Neural cell (in vitro differentiated cells): ENCODE data around the gene KIF5C. TPM values are rescaled to one million over a fixed set of nuclear protein-coding genes. Genes with fewer than 3 reads are reported as not detected.

Source experiments
- H2AFZ ChIP-seq: fragments of 200-600, 300-800 bp; sonication (generic), shearing (Covaris generic); 2 replicates; pipeline ENCODE4 v1.6.0; 2014; ENCODE audit warnings: low read depth, mild to moderate bottlenecking, antibody characterized with exemption, low read length, moderate library complexity
- H3F3A ChIP-seq: fragments of 200-600 bp; shearing (Covaris generic); 2 replicates; pipeline ENCODE4 v1.6.1; 2016; ENCODE audit warnings: mild to moderate bottlenecking, moderate library complexity, mixed read lengths, antibody characterized with exemption, low read length; ENCODE audit not compliant: insufficient read depth, poor library complexity, severe bottlenecking
- H3K27ac ChIP-seq: fragments of 200-600, 300-800 bp; sonication (generic), shearing (Covaris generic); 2 replicates; pipeline ENCODE4 v1.5.1; 2014; ENCODE audit warnings: mild to moderate bottlenecking, low read length, moderate library complexity
- H3K27me3 ChIP-seq: fragments of 300-800, 200-600 bp; sonication (generic), shearing (Covaris generic); 2 replicates; pipeline ENCODE4 v1.6.0; 2014; ENCODE audit warnings: mild to moderate bottlenecking, low read depth, low read length, moderate library complexity; ENCODE audit not compliant: insufficient read depth
- H3K36me3 ChIP-seq: fragments of 300-800, 200-600 bp; sonication (generic), shearing (Covaris generic); 2 replicates; pipeline ENCODE4 v1.5.1; 2014; ENCODE audit warnings: mild to moderate bottlenecking, antibody characterized with exemption, low read length, moderate library complexity; ENCODE audit not compliant: insufficient read depth
- H3K4me2 ChIP-seq: fragments of 300-800, 200-600 bp; sonication (generic), shearing (Covaris generic); 2 replicates; pipeline ENCODE4 v1.6.0; 2014; ENCODE audit warnings: mild to moderate bottlenecking, low read length
- H3K4me3 ChIP-seq: fragments of 300-800, 200-600 bp; sonication (generic), shearing (Covaris generic); 2 replicates; pipeline ENCODE4 v1.5.1; 2014; ENCODE audit warnings: mild to moderate bottlenecking, low read length, moderate library complexity
- H3K79me2 ChIP-seq: fragments of 200-600 bp; shearing (Covaris generic); replicated peaks from 2 replicates; pipeline ENCODE4 v1.6.0; 2014; ENCODE audit warnings: mild to moderate bottlenecking, low read length, moderate library complexity; ENCODE audit not compliant: insufficient read depth
- H3K9ac ChIP-seq: fragments of 300-800, 200-600 bp; sonication (generic), shearing (Covaris generic); 2 replicates; pipeline ENCODE4 v1.6.1; 2016; ENCODE audit warnings: mild to moderate bottlenecking, low read length, mixed read lengths
- H3K9me2 ChIP-seq: fragments of 200-600 bp; shearing (Covaris generic); 2 replicates; pipeline ENCODE4 v1.6.1; 2016; ENCODE audit warnings: mild to moderate bottlenecking, low read length, mixed read lengths; ENCODE audit not compliant: insufficient read depth
- H3K9me3 ChIP-seq: fragments of 200-600, 300-800 bp; sonication (generic), shearing (Covaris generic); 2 replicates; pipeline ENCODE4 v1.6.1; 2016; ENCODE audit warnings: mild to moderate bottlenecking, mixed run types, low read length, moderate library complexity, mixed read lengths
- H4K20me1 ChIP-seq: fragments of 200-600 bp; shearing (Covaris generic); 2 replicates; pipeline ENCODE4 v1.6.1; 2016; ENCODE audit warnings: mild to moderate bottlenecking, mixed run types; ENCODE audit not compliant: insufficient read depth
- EP300 ChIP-seq: fragments of 450-650 bp; conservative IDR thresholded peaks from 2 replicates; pipeline ENCODE4 v1.6.1; 2014; ENCODE audit warnings: antibody characterized with exemption, mild to moderate bottlenecking, moderate library complexity; ENCODE audit not compliant: poor library complexity, severe bottlenecking
- EZH2 ChIP-seq: fragments of 200-600, 300-800 bp; shearing (Covaris generic), sonication (generic); IDR thresholded peaks from 2 replicates; pipeline ENCODE4 v1.6.1; 2014; ENCODE audit warnings: antibody characterized with exemption, low read length, borderline replicate concordance, mild to moderate bottlenecking; ENCODE audit not compliant: insufficient read depth, poor library complexity, severe bottlenecking
- MXI1 ChIP-seq: fragments of 450-650 bp; conservative IDR thresholded peaks from 2 replicates; pipeline ENCODE4 v1.6.1; 2014; ENCODE audit warnings: antibody characterized with exemption, mild to moderate bottlenecking; ENCODE audit not compliant: poor library complexity, severe bottlenecking
- POLR2AphosphoS5 ChIP-seq: IDR thresholded peaks from 2 replicates; pipeline ENCODE4 v1.6.1; 2012
- RAD21 ChIP-seq: fragments of 450-650 bp; conservative IDR thresholded peaks from 2 replicates; pipeline ENCODE4 v1.6.1; 2014; ENCODE audit warnings: antibody characterized with exemption, mild to moderate bottlenecking, moderate library complexity
- SMC3 ChIP-seq: fragments of 450-650 bp; conservative IDR thresholded peaks from 2 replicates; pipeline ENCODE4 v1.6.1; 2014; ENCODE audit warnings: antibody characterized with exemption, mild to moderate bottlenecking, moderate library complexity; ENCODE audit not compliant: poor library complexity
- TAF1 ChIP-seq: IDR thresholded peaks from 2 replicates; pipeline ENCODE4 v1.6.1; 2012; ENCODE audit warnings: low read depth
- polyA plus RNA-seq: library from polyadenylated mRNA; depleted of rRNA; stranded (reverse); fragments of >200 nt; gene quantifications from 2 replicates; pipeline ENCODE4 v1.2.3, GENCODE V29; 2014
- TF ChIP-seq, protein P1 (sequence below): IDR thresholded peaks from 2 replicates; pipeline ENCODE4 v1.6.1; 2012; ENCODE audit warnings: borderline replicate concordance
- TF ChIP-seq, protein P2 (sequence below): fragments of 450-650 bp; IDR thresholded peaks from 2 replicates; pipeline ENCODE4 v1.5.1; 2014; ENCODE audit warnings: antibody characterized with exemption, mild to moderate bottlenecking, moderate library complexity; ENCODE audit not compliant: poor library complexity, severe bottlenecking

The KIF5C gene
- polyA plus RNA-seq, 1 donor from 2014 or later: 527 TPM

DNA sequence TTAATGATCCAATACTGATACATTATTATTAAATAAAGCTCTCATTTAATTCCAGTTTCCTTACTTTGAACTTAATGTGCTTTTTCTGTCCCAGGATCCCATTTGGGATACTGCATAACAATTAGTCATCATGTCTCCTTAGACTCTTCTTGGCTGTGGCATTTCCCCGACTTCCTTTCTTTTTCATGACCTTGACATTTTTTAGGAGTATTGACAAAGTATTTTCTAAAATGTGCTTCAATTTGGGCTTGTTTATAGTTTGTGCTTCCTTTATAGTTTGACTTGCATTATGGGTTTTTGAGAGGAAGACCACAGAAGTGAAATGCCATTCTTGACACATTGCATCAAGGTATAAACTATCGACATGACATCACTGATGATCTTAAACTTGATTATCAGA, 46.1 kb upstream of the KIF5C start:
- no peaks in the 10 kb centered on the region for H3K79me2 ChIP-seq
- no peaks in the 10 kb centered on the region for H3K9me2 ChIP-seq
- H3K36me3 ChIP-seq: no peaks in the 10 kb centered on the region
- TF ChIP-seq EZH2 (no peak), TAF1 (no peak), SMC3 (no peak), POLR2AphosphoS5 (no peak), RAD21 (no peak), MXI1 (no peak), EP300 (no peak)
- TF ChIP-seq, protein P1, sequence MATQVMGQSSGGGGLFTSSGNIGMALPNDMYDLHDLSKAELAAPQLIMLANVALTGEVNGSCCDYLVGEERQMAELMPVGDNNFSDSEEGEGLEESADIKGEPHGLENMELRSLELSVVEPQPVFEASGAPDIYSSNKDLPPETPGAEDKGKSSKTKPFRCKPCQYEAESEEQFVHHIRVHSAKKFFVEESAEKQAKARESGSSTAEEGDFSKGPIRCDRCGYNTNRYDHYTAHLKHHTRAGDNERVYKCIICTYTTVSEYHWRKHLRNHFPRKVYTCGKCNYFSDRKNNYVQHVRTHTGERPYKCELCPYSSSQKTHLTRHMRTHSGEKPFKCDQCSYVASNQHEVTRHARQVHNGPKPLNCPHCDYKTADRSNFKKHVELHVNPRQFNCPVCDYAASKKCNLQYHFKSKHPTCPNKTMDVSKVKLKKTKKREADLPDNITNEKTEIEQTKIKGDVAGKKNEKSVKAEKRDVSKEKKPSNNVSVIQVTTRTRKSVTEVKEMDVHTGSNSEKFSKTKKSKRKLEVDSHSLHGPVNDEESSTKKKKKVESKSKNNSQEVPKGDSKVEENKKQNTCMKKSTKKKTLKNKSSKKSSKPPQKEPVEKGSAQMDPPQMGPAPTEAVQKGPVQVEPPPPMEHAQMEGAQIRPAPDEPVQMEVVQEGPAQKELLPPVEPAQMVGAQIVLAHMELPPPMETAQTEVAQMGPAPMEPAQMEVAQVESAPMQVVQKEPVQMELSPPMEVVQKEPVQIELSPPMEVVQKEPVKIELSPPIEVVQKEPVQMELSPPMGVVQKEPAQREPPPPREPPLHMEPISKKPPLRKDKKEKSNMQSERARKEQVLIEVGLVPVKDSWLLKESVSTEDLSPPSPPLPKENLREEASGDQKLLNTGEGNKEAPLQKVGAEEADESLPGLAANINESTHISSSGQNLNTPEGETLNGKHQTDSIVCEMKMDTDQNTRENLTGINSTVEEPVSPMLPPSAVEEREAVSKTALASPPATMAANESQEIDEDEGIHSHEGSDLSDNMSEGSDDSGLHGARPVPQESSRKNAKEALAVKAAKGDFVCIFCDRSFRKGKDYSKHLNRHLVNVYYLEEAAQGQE: no peak
- TF ChIP-seq, protein P2, sequence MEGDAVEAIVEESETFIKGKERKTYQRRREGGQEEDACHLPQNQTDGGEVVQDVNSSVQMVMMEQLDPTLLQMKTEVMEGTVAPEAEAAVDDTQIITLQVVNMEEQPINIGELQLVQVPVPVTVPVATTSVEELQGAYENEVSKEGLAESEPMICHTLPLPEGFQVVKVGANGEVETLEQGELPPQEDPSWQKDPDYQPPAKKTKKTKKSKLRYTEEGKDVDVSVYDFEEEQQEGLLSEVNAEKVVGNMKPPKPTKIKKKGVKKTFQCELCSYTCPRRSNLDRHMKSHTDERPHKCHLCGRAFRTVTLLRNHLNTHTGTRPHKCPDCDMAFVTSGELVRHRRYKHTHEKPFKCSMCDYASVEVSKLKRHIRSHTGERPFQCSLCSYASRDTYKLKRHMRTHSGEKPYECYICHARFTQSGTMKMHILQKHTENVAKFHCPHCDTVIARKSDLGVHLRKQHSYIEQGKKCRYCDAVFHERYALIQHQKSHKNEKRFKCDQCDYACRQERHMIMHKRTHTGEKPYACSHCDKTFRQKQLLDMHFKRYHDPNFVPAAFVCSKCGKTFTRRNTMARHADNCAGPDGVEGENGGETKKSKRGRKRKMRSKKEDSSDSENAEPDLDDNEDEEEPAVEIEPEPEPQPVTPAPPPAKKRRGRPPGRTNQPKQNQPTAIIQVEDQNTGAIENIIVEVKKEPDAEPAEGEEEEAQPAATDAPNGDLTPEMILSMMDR: no peak
- no peaks in the 10 kb centered on the region for H3K9me3 ChIP-seq
- no peak overlapping the region for H2AFZ ChIP-seq
- no peaks in the 10 kb centered on the region for H3F3A ChIP-seq
- H3K27me3 ChIP-seq: no peaks in the 10 kb centered on the region
- H3K27ac ChIP-seq: no peak overlapping the region
- H3K4me3 ChIP-seq: no peak overlapping the region
- no peaks in the 10 kb centered on the region for H4K20me1 ChIP-seq
- no peak overlapping the region for H3K9ac ChIP-seq
- no peak overlapping the region for H3K4me2 ChIP-seq

DNA sequence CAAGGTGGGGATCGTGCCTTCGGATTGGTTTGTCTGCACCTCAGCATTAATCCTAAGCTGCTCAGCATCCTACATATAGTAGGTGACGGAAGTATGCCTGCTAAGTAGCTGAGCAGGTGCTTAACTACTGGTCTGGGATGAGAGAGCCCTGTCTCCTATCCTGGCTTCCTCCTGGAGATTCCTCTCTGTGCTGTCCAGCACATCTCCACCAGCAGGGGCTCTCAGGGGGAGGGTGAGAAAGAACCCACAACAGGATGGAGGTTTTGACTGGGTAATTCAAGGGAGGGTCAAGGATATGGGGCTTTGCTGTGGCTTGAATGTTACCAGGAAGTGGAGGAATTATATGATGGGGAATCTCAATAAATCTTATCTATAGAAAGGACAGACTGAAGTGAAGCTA, 45.4 kb upstream of the KIF5C start:
- Histone ChIP-seq H3K9me2 (no peaks in the 10 kb centered on the region), H3K4me3 (no peak overlapping the region), H4K20me1 (no peaks in the 10 kb centered on the region), H2AFZ (no peak overlapping the region), H3K79me2 (no peaks in the 10 kb centered on the region), H3K27ac (no peak overlapping the region), H3K27me3 (no peaks in the 10 kb centered on the region), H3K36me3 (no peaks in the 10 kb centered on the region), H3K4me2 (no peak overlapping the region), H3K9me3 (no peaks in the 10 kb centered on the region), H3F3A (no peaks in the 10 kb centered on the region), H3K9ac (no peak overlapping the region)
- TF ChIP-seq TAF1 (no peak), RAD21 (no peak), POLR2AphosphoS5 (no peak), EZH2 (no peak), SMC3 (no peak), EP300 (no peak), MXI1 (no peak)
- TF ChIP-seq, protein P1: no peak
- TF ChIP-seq, protein P2: no peak
